Medulla oblongata (tissue), 1 donor: Measurements from ENCODE around the gene PLAAT2.
"Not testable (repeated sequence)": the region's sequence is repeated elsewhere in the genome, so short reads cannot be mapped to it uniquely, and the experiment has no call there.

Experiments
- DNase-seq: peaks from one replicate; pipeline ENCODE4 v3.0.0-alpha.2; 2015; ENCODE audit errors: extremely low spot score

The PLAAT2 gene

GRCh38 chr11:63549411-63549810, 13.8 kb downstream of the PLAAT2 start:
- peak; percentile 63 for DNase-seq

- DNase-seq = no peak
Observed at GRCh38 chr11:63548178-63548577, 15.0 kb downstream of the PLAAT2 start.

GRCh38 chr11:63547061-63547460, 16.1 kb downstream of the PLAAT2 start:
- DNase-seq = no peak

GRCh38 chr11:63543711-63544110, 19.5 kb downstream of the PLAAT2 start:
- no peak for DNase-seq

- not testable (repeated sequence) for DNase-seq
Observed at GRCh38 chr11:63542506-63542905, 20.7 kb downstream of the PLAAT2 start.

GRCh38 chr11:63537293-63538101, 25.7 kb downstream of the PLAAT2 start:
- peak; percentile 88 for DNase-seq

- peak; percentile 90 for DNase-seq
Observed at GRCh38 chr11:63536669-63537292, 26.4 kb downstream of the PLAAT2 start, which contains the start of gene PLAAT4. TSS of gene PLAAT4 (plus strand) at chr11:63536808. CDS start at chr11:63536869, 61 bp downstream.

- no peak for DNase-seq
Observed at GRCh38 chr11:63535734-63536133, 27.4 kb downstream of the PLAAT2 start.

- no peak for DNase-seq
Observed at GRCh38 chr11:63534895-63535461, 28.2 kb downstream of the PLAAT2 start.

GRCh38 chr11:63534076-63534475, 29.1 kb downstream of the PLAAT2 start:
- no peak for DNase-seq

- no peak for DNase-seq
Observed at GRCh38 chr11:63532799-63533475, 30.2 kb downstream of the PLAAT2 start.

- no peak for DNase-seq
Observed at GRCh38 chr11:63532117-63532516, 31.1 kb downstream of the PLAAT2 start.

- DNase-seq = not testable (repeated sequence)
Observed at GRCh38 chr11:63531074-63531792, 31.9 kb downstream of the PLAAT2 start.

GRCh38 chr11:63530021-63530420, 33.2 kb downstream of the PLAAT2 start:
- DNase-seq = peak; percentile 82

- not testable (repeated sequence) for DNase-seq
Observed at GRCh38 chr11:63529373-63529772, 33.8 kb downstream of the PLAAT2 start.

GRCh38 chr11:63528729-63529278, 34.4 kb downstream of the PLAAT2 start:
- not testable (repeated sequence) for DNase-seq

- DNase-seq = not testable (repeated sequence)
Observed at GRCh38 chr11:63528156-63528555, 35.0 kb downstream of the PLAAT2 start.

- no peak for DNase-seq
Observed at GRCh38 chr11:63527667-63528066, 35.5 kb downstream of the PLAAT2 start.

GRCh38 chr11:63523151-63523550, 40.0 kb downstream of the PLAAT2 start:
- DNase-seq = no peak

- DNase-seq = no peak
Observed at GRCh38 chr11:63521896-63522295, 41.3 kb downstream of the PLAAT2 start.

- DNase-seq = no peak
Observed at GRCh38 chr11:63520606-63521170, 42.5 kb downstream of the PLAAT2 start.
